HepG2 (cell line): ENCODE measurements around the gene BCL2L1. TPM values are rescaled to one million over a fixed set of nuclear protein-coding genes. Genes with fewer than 3 reads are reported as not detected.

ENCODE experiments used
- FLYWCH1 ChIP-seq: sonication (generic); formaldehyde crosslinking; IDR thresholded peaks from 2 replicates; pipeline ENCODE4 v1.8.1; 2023; ENCODE audit warnings: mild to moderate bottlenecking, missing genetic modification reagents
- IRX3 ChIP-seq: sonication (generic); formaldehyde crosslinking; IDR thresholded peaks from 2 replicates; pipeline ENCODE4 v1.8.1; 2023; ENCODE audit warnings: mild to moderate bottlenecking, low read depth, missing genetic modification reagents, borderline replicate concordance
- MBD4 ChIP-seq: IDR thresholded peaks from 2 replicates; pipeline ENCODE4 v1.6.1; 2012; ENCODE audit warnings: low read length, inconsistent platforms, borderline replicate concordance
- NFYB ChIP-seq: sonication (generic); formaldehyde crosslinking; IDR thresholded peaks from 2 replicates; pipeline ENCODE4 v1.4.0; 2020; ENCODE audit warnings: missing genetic modification reagents
- SALL2 ChIP-seq: sonication (generic); formaldehyde crosslinking; IDR thresholded peaks from 2 replicates; pipeline ENCODE4 v1.8.1; 2023; ENCODE audit warnings: mild to moderate bottlenecking, missing genetic modification reagents, inconsistent platforms
- SAP130 ChIP-seq: IDR thresholded peaks from 2 replicates; pipeline ENCODE4 v1.6.1; 2016; ENCODE audit warnings: low read depth
- U2AF1 ChIP-seq: fragments of 200-400 bp; formaldehyde crosslinking; optimal IDR thresholded peaks from 2 replicates; pipeline ENCODE3; 2017; ENCODE audit warnings: mild to moderate bottlenecking, low read depth, low read length
- ZNF225 ChIP-seq: sonication (generic); formaldehyde crosslinking; IDR thresholded peaks from 2 replicates; pipeline ENCODE4 v1.4.0; 2020; ENCODE audit warnings: mild to moderate bottlenecking, missing genetic modification reagents
- ZNF331 ChIP-seq: sonication (generic); formaldehyde crosslinking; IDR thresholded peaks from 2 replicates; pipeline ENCODE4 v1.4.0; 2020; ENCODE audit warnings: missing genetic modification reagents
- polyA plus RNA-seq, 8 experiments: library from polyadenylated mRNA; depleted of rRNA in 3 of 8; stranded (reverse) in 7 of 8; unstranded in 1 of 8; fragments of >200 nt; fragmentation: Illumina TruSeq in 4 of 8; extraction: Trizol in 4 of 8; gene quantifications; 2 replicates each; pipeline versions ENCODE4 v1.2.1 to v1.2.3, GENCODE V29; 2011 to 2016; ENCODE audit warnings: low read depth in 4 of 8, missing spikeins in 1 of 8, mixed read lengths in 1 of 8; ENCODE audit not compliant: insufficient read depth in 1 of 8
- total RNA-seq, 5 experiments: library from RNA; depleted of rRNA; stranded (reverse); fragments of >200 nt; fragmentation: Illumina TruSeq; extraction: Trizol; gene quantifications; 2 replicates each; pipeline ENCODE4 v1.2.3, GENCODE V29; 2016; ENCODE audit warnings: low read depth in 1 of 5
- TF ChIP-seq, protein P1 (sequence below): sonication (generic); formaldehyde crosslinking; IDR thresholded peaks from one replicate; pipeline ENCODE4 v1.5.1; 2020; ENCODE audit warnings: mild to moderate bottlenecking, missing genetic modification reagents; ENCODE audit errors: not compliant biosample characterization
- TF ChIP-seq, protein P2 (sequence below): sonication (generic); formaldehyde crosslinking; IDR thresholded peaks from 2 replicates; pipeline ENCODE4 v1.5.0; 2020; ENCODE audit warnings: mild to moderate bottlenecking, missing genetic modification reagents
- TF ChIP-seq, protein P3 (sequence below): sonication (generic); formaldehyde crosslinking; IDR thresholded peaks from 2 replicates; pipeline ENCODE4 v1.5.1; 2020; ENCODE audit warnings: mild to moderate bottlenecking, moderate library complexity, missing genetic modification reagents
- TF ChIP-seq, protein P4 (sequence below), 2 experiments: sonication (generic) in 1 of 2; formaldehyde crosslinking in 1 of 2; IDR thresholded peaks; 2 replicates each; pipeline versions ENCODE4 v1.5.1 to v1.6.1; 2011 to 2020; ENCODE audit warnings: borderline replicate concordance in 1 of 2, low read depth in 1 of 2, low read length in 1 of 2, mild to moderate bottlenecking in 1 of 2, missing genetic modification reagents in 1 of 2, moderate library complexity in 1 of 2

Gene BCL2L1
- total and polyA plus RNA-seq, 2 of the 13 experiments (the other 11 are each of a cell fraction or from before 2014, with no cell fraction given), result 164 to 258 TPM

DNA sequence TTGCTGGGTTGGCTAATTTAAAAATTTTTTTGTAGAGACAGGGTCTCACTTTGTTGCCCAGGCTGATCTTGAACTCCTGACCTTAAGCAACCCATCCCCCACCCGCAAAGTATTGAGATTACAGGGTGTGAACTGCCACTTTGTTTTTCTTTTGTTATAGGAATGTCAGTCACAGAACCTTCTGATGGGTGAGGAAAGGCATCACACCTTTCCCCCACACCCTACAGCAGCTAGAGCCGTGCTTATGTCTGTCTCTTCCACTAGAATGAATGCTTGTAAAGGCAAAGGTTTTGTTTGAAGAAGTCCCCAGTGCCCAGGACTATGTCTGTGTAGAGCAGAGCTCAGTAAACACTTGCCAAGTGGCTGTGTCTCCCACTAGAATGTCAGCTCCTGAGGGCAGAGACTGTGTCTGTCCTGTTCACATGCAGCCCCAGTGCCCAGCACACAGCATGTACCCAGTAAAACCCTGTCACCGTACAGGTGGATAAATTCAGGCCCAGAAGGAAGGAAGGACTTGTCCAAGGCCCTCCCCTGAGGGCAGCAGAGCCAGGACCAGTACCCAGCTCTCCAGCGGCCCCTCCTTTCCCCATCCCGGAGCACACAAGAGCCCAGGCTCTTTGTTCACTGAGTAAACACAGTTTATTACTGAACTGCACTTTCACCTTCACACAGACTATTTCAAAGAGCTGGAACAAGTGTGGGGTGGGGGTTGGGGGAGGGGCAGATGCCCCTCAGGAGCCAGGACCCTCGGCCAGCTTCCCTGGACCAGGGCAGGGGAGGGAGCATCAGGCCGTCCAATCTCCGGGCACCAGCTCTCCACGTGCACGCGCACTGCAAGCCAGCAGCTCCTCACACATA lies 58.6 kb downstream of the BCL2L1 start (continued):
- TF ChIP-seq, protein P1, sequence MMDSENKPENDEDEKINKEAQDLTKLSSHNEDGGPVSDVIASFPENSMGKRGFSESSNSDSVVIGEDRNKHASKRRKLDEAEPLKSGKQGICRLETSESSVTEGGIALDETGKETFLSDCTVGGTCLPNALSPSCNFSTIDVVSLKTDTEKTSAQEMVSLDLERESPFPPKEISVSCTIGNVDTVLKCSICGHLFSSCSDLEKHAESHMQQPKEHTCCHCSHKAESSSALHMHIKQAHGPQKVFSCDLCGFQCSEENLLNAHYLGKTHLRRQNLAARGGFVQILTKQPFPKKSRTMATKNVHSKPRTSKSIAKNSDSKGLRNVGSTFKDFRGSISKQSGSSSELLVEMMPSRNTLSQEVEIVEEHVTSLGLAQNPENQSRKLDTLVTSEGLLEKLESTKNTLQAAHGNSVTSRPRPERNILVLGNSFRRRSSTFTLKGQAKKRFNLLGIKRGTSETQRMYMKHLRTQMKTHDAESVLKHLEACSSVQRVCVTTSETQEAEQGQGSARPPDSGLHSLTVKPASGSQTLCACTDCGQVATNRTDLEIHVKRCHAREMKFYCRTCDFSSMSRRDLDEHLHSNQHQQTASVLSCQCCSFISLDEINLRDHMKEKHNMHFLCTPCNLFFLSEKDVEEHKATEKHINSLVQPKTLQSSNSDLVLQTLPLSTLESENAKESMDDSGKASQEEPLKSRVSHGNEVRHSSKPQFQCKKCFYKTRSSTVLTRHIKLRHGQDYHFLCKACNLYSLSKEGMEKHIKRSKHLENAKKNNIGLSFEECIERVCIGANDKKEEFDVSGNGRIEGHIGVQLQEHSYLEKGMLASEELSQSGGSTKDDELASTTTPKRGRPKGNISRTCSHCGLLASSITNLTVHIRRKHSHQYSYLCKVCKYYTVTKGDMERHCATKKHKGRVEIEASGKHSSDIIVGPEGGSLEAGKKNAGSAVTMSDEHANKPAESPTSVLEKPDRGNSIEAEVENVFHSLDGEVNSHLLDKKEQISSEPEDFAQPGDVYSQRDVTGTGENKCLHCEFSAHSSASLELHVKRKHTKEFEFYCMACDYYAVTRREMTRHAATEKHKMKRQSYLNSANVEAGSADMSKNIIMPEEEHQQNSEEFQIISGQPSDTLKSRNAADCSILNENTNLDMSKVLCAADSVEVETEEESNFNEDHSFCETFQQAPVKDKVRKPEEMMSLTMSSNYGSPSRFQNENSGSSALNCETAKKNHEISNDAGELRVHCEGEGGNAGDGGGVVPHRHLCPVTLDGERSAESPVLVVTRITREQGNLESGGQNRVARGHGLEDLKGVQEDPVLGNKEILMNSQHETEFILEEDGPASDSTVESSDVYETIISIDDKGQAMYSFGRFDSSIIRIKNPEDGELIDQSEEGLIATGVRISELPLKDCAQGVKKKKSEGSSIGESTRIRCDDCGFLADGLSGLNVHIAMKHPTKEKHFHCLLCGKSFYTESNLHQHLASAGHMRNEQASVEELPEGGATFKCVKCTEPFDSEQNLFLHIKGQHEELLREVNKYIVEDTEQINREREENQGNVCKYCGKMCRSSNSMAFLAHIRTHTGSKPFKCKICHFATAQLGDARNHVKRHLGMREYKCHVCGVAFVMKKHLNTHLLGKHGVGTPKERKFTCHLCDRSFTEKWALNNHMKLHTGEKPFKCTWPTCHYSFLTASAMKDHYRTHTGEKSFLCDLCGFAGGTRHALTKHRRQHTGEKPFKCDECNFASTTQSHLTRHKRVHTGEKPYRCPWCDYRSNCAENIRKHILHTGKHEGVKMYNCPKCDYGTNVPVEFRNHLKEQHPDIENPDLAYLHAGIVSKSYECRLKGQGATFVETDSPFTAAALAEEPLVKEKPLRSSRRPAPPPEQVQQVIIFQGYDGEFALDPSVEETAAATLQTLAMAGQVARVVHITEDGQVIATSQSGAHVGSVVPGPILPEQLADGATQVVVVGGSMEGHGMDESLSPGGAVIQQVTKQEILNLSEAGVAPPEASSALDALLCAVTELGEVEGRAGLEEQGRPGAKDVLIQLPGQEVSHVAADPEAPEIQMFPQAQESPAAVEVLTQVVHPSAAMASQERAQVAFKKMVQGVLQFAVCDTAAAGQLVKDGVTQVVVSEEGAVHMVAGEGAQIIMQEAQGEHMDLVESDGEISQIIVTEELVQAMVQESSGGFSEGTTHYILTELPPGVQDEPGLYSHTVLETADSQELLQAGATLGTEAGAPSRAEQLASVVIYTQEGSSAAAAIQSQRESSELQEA (CRISPR knock-in tag), result no peak
- TF ChIP-seq SALL2 (CRISPR knock-in tag), result peak; percentile 59
- peak; percentile 58; the same call in 1 of the 2 replicates for TF ChIP-seq ZNF331 (CRISPR knock-in tag)
- TF ChIP-seq FLYWCH1 (CRISPR knock-in tag), result no peak
- TF ChIP-seq, protein P2, sequence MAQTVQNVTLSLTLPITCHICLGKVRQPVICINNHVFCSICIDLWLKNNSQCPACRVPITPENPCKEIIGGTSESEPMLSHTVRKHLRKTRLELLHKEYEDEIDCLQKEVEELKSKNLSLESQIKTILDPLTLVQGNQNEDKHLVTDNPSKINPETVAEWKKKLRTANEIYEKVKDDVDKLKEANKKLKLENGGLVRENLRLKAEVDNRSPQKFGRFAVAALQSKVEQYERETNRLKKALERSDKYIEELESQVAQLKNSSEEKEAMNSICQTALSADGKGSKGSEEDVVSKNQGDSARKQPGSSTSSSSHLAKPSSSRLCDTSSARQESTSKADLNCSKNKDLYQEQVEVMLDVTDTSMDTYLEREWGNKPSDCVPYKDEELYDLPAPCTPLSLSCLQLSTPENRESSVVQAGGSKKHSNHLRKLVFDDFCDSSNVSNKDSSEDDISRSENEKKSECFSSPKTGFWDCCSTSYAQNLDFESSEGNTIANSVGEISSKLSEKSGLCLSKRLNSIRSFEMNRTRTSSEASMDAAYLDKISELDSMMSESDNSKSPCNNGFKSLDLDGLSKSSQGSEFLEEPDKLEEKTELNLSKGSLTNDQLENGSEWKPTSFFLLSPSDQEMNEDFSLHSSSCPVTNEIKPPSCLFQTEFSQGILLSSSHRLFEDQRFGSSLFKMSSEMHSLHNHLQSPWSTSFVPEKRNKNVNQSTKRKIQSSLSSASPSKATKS (CRISPR knock-in tag), result no peak
- 0 out of 2 replicates have a peak, but pooled peaks have one; percentile 63 for TF ChIP-seq MBD4
- TF ChIP-seq IRX3, result peak; percentile 74; the same call in 1 of the 2 replicates
- TF ChIP-seq, protein P3, sequence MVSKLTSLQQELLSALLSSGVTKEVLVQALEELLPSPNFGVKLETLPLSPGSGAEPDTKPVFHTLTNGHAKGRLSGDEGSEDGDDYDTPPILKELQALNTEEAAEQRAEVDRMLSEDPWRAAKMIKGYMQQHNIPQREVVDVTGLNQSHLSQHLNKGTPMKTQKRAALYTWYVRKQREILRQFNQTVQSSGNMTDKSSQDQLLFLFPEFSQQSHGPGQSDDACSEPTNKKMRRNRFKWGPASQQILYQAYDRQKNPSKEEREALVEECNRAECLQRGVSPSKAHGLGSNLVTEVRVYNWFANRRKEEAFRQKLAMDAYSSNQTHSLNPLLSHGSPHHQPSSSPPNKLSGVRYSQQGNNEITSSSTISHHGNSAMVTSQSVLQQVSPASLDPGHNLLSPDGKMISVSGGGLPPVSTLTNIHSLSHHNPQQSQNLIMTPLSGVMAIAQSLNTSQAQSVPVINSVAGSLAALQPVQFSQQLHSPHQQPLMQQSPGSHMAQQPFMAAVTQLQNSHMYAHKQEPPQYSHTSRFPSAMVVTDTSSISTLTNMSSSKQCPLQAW (CRISPR knock-in tag), result peak; percentile 87
- TF ChIP-seq SAP130 (CRISPR knock-in tag), result peak; percentile 78
- no peak; the same call in none of the 2 replicates for TF ChIP-seq NFYB (CRISPR knock-in tag)
- TF ChIP-seq, protein P4, sequence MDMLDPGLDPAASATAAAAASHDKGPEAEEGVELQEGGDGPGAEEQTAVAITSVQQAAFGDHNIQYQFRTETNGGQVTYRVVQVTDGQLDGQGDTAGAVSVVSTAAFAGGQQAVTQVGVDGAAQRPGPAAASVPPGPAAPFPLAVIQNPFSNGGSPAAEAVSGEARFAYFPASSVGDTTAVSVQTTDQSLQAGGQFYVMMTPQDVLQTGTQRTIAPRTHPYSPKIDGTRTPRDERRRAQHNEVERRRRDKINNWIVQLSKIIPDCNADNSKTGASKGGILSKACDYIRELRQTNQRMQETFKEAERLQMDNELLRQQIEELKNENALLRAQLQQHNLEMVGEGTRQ (IDR thresholded peaks at IDR 0.05; ENCODE audit: low read depth, low read length), result no peak
- TF ChIP-seq, protein P4 (CRISPR knock-in tag; IDR thresholded peaks at IDR 0.05; ENCODE audit: borderline replicate concordance), result no peak; the same call in 1 of the 2 replicates
- peak; percentile 86 for TF ChIP-seq U2AF1
- TF ChIP-seq ZNF225 (CRISPR knock-in tag), result no peak; the same call in 1 of the 2 replicates
